NAMALWA (cell line): ENCODE measurements around the gene ARHGAP26.

Source experiments
- DNase-seq: peaks from one replicate; pipeline ENCODE4 v3.0.0-alpha.2; 2015; ENCODE audit warnings: low spot score

The ARHGAP26 gene

GRCh38 chr5:142849466-142849865 is 79.3 kb downstream of the ARHGAP26 start:
- DNase-seq: no peak

GRCh38 chr5:142849880-142850279 is 79.7 kb downstream of the ARHGAP26 start:
- no peak for DNase-seq

DNA sequence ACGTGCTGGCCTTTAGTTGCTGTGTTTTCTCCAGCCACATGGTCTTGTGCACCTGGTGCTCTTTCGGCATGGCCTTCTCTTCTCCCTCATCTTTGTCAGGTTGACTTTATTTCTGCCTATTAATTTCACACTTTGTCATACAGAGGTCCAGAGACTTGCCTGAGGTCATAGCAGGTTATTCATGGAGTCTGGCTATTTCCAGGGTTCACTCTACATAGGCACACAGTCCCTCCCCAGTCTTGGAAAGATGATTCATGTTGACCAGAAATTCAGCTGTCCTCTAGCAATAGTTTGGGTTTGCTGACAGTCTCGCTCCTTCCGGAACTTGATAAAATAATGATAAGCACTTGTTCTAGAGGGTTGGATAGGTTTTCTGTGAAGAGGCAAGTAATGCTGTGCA is 81.6 kb downstream of the ARHGAP26 start:
- DNase-seq: no peak

GRCh38 chr5:142852416-142853198 is 82.4 kb downstream of the ARHGAP26 start:
- DNase-seq: no peak

DNA sequence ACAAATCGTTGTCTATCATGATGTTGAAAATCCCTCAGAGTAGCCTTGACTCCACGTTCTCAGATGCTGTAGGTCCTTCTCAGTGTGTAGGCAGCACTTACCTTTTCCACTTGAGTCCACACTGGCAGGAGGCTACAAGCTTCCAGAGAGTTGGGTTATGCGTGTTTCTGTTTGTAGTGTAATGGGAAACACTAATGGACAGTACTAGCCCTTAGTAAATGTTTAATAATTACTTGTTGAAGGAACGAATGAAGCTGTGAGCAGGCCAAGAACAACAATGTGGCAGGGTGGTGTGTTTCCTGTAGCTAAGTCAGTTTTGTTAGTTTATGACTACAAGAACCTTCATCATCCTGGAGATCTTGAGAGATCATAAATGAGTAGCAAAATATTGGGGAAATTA is 83.5 kb downstream of the ARHGAP26 start:
- no peak for DNase-seq

DNA sequence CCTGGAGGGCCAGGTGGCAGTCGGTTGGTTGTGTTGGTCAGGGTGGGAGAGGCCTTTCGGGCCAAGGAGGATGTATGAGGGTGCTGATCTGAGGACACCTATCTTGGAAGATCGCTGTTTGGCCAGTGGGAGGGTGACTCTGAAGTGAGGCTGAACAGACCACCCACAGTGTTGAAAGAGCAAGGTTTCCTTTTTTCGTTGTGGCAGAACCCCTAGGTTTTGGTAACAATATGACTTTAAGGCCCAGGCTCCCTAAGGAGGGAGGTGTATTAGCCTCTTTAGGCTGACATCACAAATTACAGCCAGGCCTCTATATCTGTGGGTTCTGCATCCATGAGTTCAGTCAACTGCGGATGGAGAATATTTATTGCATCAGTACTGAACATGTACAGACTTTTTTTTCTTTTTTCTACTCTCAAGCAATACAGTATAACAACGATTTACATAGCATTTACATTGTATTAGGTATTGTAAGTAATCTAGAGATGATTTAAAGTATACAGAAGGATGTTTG is 86.1 kb downstream of the ARHGAP26 start:
- DNase-seq: no peak

DNA sequence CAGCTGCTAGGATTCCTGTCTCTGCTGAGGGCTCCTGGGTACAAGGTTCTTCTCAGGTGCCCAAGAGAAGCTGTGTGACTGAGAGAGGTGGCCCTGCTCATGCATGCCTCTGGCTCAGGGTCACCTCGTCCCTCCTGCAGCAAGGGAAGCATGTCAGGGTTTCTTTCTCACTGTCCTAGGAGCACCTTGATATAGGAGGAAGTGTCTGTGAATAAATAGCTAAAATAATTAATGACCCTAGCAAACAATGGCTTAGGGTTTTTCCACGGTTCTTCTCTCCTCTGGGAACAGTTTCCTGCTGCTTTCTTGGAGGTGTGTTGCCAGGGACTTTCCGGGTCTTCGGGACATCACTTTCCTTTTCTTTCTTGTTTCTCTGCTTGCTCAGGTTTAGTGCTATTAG is 87.2 kb downstream of the ARHGAP26 start:
- DNase-seq: no peak

DNA sequence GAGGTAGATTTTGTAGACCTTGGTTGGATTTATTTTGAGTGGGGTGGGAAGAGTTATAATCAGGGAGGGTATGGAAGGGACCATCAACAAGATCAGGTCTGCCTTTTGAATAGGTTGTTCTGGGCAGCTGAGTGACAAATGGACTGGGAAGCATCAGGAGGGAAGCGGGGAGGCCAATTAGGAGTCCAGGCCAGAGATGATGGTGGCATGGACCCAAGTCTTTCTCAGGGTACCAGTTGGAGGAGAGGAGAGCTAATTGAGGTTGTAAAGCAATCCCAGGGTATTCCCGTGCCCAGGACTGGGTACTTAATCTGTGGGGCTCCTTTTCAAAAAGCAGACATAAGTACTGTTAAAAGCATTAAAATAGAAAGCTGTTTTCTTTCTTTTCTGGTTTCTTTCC is 88.9 kb downstream of the ARHGAP26 start:
- DNase-seq: no peak

DNA sequence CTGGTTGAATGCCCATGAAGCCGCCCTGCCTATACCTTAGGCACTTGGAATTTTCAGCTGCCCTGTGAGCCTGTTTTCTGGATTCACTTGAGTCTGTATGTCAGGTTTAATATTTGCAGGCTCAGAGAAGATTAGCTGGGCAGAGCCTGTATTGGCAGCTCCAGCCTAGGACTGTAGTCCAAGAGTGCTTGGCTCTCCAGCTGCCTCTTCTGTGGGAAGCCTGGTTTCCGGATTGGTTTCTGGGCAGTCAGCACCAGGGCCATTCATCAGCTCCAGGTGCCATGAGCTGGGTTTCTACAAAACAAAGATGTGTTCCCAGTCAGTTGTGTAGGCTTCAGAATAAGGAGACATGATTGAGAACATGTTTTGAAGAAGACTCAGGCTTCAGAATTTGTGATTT is 90.1 kb downstream of the ARHGAP26 start:
- DNase-seq: no peak

- no peak for DNase-seq
Observed at GRCh38 chr5:142861011-142861410, 90.8 kb downstream of the ARHGAP26 start.

DNA sequence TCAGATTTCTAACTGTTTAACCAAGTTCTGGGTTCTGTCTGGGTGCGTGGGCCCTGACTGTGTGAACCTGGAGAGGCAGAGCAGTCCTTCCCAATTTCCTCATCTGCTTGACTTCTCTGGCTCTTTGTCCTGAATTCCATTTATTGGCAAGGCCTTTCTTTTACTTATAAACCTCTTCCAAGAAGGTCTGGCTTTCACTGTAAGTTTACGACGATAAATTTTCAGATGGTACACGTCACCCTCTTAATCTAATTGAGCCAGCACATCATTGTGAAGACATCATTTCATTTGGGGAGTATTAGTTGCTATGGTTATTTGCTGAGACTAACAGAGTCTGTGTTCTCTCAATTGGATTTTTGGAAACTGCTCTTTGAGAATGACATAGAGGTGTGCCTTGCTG is 92.4 kb downstream of the ARHGAP26 start:
- no peak for DNase-seq

- no peak for DNase-seq
Observed at GRCh38 chr5:142863856-142864255, 93.7 kb downstream of the ARHGAP26 start.

GRCh38 chr5:142864290-142865260 is 94.4 kb downstream of the ARHGAP26 start:
- no peak for DNase-seq

DNA sequence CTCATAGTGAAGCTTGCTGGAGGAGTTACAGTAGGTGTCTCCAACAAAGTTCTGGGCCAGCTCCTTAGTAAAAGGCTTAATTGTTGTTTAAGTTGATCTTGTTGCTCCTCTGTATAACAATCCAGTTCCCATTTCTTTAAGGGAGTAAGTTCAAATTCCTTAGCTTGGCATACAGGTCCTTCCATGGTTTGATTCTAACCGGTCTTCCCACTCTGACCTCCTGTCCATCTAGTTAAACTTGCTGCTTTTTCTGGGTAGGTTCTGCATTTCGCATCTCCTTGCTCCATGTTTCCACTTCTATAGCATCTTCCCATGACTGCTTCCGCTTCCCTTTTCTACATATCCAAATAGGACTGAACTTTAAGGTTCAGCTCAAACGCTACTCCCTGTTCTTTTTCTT is 95.5 kb downstream of the ARHGAP26 start:
- DNase-seq: no peak

- peak; percentile 75 for DNase-seq
Observed at GRCh38 chr5:142866563-142867275, 96.5 kb downstream of the ARHGAP26 start.

DNA sequence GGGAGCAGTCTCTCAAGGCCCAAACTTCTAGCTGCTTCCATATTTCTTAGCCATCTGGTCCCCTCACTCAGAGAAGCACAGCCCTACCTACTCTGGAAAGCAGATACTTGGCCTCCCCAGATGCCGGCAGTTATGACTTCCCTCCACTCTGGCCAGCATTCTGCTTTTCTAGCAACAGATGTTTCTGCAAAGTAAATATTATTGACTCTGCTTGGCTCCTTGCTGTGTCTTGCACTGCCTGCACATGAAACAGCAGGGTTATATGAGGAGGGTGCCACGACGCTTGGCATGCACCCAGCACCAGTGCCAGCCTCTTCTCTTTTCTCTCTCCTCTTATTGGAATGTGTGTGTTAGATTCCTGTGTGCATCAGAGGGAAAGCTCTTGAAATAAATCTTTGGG is 99.7 kb downstream of the ARHGAP26 start:
- DNase-seq: no peak

DNA sequence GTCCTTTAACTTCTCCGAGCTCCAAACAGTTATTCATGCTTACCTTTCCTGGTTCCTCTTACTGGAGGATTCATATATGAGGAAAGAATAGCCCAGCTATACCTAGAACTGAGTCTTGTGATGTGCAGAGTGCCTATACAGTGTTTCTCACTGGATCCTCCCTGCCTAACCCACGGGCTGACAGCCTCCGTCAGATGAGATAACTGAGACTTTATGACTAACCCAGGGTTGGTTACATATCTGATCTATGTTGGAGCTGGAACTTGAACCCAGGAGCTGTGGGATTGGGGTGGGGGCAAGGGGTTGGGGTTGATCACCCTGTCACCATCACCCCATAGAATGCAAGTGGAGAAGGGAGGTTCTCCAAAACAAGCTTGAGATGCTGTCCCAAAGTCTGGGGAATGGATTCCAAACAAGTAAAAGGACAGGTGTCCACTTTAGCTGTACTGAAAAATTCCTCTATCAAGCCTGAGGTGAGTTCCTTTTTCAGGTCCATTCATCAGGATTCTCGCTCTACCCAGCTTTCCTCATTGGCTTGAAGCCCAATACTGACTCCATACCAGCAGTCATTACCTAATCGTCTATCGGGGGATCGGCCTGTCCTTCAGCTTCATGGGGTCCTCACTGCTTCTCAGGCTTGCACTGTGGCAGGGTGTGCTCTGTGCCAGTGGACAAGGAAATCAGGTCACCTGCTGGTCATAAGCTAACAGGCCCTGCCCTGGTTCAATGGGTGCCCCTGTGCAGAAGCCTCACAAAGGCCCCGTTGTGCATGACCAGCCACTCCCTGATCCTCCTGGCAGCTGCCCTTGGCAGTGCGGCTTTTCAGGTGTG is 100.6 kb downstream of the ARHGAP26 start:
- DNase-seq: no peak

- no peak for DNase-seq
Observed at GRCh38 chr5:142871363-142872193, 101.4 kb downstream of the ARHGAP26 start.

GRCh38 chr5:142872217-142872616 is 102.0 kb downstream of the ARHGAP26 start:
- no peak for DNase-seq

GRCh38 chr5:142872795-142873194 is 102.6 kb downstream of the ARHGAP26 start:
- DNase-seq: no peak
